SK-N-SH treated with all-trans-retinoic acid at 6 μM for 48 hours (cell line): ENCODE measurements around the gene GIPC3.

Source experiments
- CSDC2 ChIP-seq: fragments of 250-450 bp; sonication (Bioruptor Pico); IDR thresholded peaks from 2 replicates; pipeline ENCODE4 v1.5.0; 2020; ENCODE audit warnings: mild to moderate bottlenecking, moderate library complexity
- ESRRG ChIP-seq: fragments of 250-450 bp; sonication (Bioruptor Pico); IDR thresholded peaks from 2 replicates; pipeline ENCODE4 v1.6.1; 2021; ENCODE audit warnings: mild to moderate bottlenecking
- GLIS3 ChIP-seq: fragments of 250-450 bp; sonication (Bioruptor Pico); IDR thresholded peaks from 2 replicates; pipeline ENCODE4 v1.5.0; 2020; ENCODE audit warnings: mild to moderate bottlenecking, moderate library complexity
- ISL1 ChIP-seq: fragments of 250-450 bp; sonication (Bioruptor Pico); IDR thresholded peaks from 2 replicates; pipeline ENCODE4 v2.1.2; 2022; ENCODE audit warnings: mild to moderate bottlenecking, moderate library complexity
- OSR1 ChIP-seq: fragments of 250-450 bp; sonication (Bioruptor Pico); IDR thresholded peaks from 2 replicates; pipeline ENCODE4 v1.8.0; 2022; ENCODE audit warnings: moderate library complexity, mild to moderate bottlenecking, inconsistent platforms
- RARB ChIP-seq: fragments of 250-450 bp; sonication (Bioruptor Pico); IDR thresholded peaks from 2 replicates; pipeline ENCODE4 v1.8.0; 2021; ENCODE audit warnings: mild to moderate bottlenecking, moderate library complexity
- SNAI2 ChIP-seq: fragments of 250-450 bp; sonication (Bioruptor Pico); IDR thresholded peaks from 2 replicates; pipeline ENCODE4 v1.5.0; 2020; ENCODE audit warnings: mild to moderate bottlenecking, moderate library complexity
- ZFP3 ChIP-seq: fragments of 250-450 bp; sonication (Bioruptor Pico); IDR thresholded peaks from 2 replicates; pipeline ENCODE4 v1.5.0; 2020; ENCODE audit warnings: mild to moderate bottlenecking, moderate library complexity
- ZFP30 ChIP-seq: fragments of 450-650 bp; formaldehyde crosslinking; IDR thresholded peaks from 2 replicates; pipeline ENCODE4 v1.5.0; 2022; ENCODE audit warnings: mild to moderate bottlenecking, moderate library complexity
- ZNF565 ChIP-seq: fragments of 450-650 bp; formaldehyde crosslinking; conservative IDR thresholded peaks from 2 replicates; pipeline ENCODE4 v1.5.0; 2020; ENCODE audit warnings: low read depth, mild to moderate bottlenecking, moderate library complexity
- TF ChIP-seq, protein P1 (sequence below): fragments of 250-450 bp; sonication (Bioruptor Pico); IDR thresholded peaks from 2 replicates; pipeline ENCODE4 v1.8.0; 2020; ENCODE audit warnings: mild to moderate bottlenecking, moderate library complexity, borderline replicate concordance
- TF ChIP-seq, protein P2 (sequence below): fragments of 250-450 bp; sonication (Bioruptor Pico); IDR thresholded peaks from 2 replicates; pipeline ENCODE4 v1.5.0; 2020; ENCODE audit warnings: mild to moderate bottlenecking, moderate library complexity
- TF ChIP-seq, protein P3 (sequence below): fragments of 250-450 bp; sonication (Bioruptor Pico); IDR thresholded peaks from 2 replicates; pipeline ENCODE4 v1.5.1; 2020; ENCODE audit warnings: low read depth, mild to moderate bottlenecking, moderate library complexity

DNA sequence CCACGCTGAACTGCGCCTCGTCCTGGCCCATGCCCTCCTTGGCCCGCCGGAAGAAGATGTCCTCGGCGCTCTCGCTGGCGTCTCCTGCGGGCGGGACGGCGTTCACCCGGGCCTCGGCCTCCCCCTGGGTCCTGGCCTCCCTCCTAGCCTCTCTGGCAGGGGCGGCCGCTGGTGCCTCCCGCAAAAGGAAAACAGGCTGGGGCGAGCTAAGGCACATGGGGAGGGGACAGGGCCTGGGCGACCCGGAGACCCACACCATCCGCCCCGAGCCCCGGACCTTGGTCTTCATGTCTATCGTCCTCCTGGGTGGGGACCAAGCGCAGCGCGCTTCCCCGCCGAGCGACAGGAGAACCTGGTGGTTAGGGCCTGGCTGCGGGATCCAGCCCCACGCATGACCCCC, 27.1 kb downstream of the GIPC3 start:
- TF ChIP-seq, protein P1, sequence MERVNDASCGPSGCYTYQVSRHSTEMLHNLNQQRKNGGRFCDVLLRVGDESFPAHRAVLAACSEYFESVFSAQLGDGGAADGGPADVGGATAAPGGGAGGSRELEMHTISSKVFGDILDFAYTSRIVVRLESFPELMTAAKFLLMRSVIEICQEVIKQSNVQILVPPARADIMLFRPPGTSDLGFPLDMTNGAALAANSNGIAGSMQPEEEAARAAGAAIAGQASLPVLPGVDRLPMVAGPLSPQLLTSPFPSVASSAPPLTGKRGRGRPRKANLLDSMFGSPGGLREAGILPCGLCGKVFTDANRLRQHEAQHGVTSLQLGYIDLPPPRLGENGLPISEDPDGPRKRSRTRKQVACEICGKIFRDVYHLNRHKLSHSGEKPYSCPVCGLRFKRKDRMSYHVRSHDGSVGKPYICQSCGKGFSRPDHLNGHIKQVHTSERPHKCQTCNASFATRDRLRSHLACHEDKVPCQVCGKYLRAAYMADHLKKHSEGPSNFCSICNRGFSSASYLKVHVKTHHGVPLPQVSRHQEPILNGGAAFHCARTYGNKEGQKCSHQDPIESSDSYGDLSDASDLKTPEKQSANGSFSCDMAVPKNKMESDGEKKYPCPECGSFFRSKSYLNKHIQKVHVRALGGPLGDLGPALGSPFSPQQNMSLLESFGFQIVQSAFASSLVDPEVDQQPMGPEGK = no peak
- TF ChIP-seq, protein P2, sequence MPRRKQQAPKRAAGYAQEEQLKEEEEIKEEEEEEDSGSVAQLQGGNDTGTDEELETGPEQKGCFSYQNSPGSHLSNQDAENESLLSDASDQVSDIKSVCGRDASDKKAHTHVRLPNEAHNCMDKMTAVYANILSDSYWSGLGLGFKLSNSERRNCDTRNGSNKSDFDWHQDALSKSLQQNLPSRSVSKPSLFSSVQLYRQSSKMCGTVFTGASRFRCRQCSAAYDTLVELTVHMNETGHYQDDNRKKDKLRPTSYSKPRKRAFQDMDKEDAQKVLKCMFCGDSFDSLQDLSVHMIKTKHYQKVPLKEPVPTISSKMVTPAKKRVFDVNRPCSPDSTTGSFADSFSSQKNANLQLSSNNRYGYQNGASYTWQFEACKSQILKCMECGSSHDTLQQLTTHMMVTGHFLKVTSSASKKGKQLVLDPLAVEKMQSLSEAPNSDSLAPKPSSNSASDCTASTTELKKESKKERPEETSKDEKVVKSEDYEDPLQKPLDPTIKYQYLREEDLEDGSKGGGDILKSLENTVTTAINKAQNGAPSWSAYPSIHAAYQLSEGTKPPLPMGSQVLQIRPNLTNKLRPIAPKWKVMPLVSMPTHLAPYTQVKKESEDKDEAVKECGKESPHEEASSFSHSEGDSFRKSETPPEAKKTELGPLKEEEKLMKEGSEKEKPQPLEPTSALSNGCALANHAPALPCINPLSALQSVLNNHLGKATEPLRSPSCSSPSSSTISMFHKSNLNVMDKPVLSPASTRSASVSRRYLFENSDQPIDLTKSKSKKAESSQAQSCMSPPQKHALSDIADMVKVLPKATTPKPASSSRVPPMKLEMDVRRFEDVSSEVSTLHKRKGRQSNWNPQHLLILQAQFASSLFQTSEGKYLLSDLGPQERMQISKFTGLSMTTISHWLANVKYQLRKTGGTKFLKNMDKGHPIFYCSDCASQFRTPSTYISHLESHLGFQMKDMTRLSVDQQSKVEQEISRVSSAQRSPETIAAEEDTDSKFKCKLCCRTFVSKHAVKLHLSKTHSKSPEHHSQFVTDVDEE = no peak
- TF ChIP-seq ZFP3 (CRISPR knock-in tag) (no peak), ZNF565 (CRISPR knock-in tag) (no peak), GLIS3 (CRISPR knock-in tag) (no peak), CSDC2 (no peak), OSR1 (CRISPR knock-in tag) (no peak), ZFP30 (CRISPR knock-in tag) (no peak), RARB (no peak), ESRRG (CRISPR knock-in tag) (no peak), SNAI2 (CRISPR knock-in tag) (no peak), ISL1 (no peak)
- TF ChIP-seq, protein P3, sequence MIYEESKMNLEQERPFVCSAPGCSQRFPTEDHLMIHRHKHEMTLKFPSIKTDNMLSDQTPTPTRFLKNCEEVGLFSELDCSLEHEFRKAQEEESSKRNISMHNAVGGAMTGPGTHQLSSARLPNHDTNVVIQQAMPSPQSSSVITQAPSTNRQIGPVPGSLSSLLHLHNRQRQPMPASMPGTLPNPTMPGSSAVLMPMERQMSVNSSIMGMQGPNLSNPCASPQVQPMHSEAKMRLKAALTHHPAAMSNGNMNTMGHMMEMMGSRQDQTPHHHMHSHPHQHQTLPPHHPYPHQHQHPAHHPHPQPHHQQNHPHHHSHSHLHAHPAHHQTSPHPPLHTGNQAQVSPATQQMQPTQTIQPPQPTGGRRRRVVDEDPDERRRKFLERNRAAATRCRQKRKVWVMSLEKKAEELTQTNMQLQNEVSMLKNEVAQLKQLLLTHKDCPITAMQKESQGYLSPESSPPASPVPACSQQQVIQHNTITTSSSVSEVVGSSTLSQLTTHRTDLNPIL = no peak
